Adrenal gland (tissue), 12 donors: ENCODE measurements around the gene TCF4. TPM values are rescaled to one million over a fixed set of nuclear protein-coding genes. Genes with fewer than 3 reads are reported as not detected.
A peak's percentile ranks its signal among the peaks of the same experiment; 100 is the strongest.

Experiments
- DNase-seq, 7 donors: peaks; one replicate each; pipeline ENCODE4 v3.0.0-alpha.2; 2019 to 2020
- H3K27ac ChIP-seq, 5 donors: fragments of 200-600 bp; sonication (generic) in 4 of 5; 1 replicate in 3 of 5; 2 replicates in 2 of 5; pipeline versions ENCODE4 v1.5.1 to v1.8.0; 2016 to 2020; ENCODE audit warnings: mild to moderate bottlenecking in 1 of 5
- H3K27me3 ChIP-seq: fragments of 200-600 bp; 2 replicates; pipeline ENCODE4 v1.8.0; 2021
- H3K36me3 ChIP-seq, 2 donors: fragments of 200-600 bp; replicated peaks in 1 of 2; 1 replicate in 1 of 2; 2 replicates in 1 of 2; pipeline versions ENCODE4 v1.5.1 to v1.8.0; 2018 to 2022
- H3K4me1 ChIP-seq, 2 donors: fragments of 200-600 bp; replicated peaks in 1 of 2; 1 replicate in 1 of 2; 2 replicates in 1 of 2; pipeline versions ENCODE4 v1.5.1 to v1.8.0; 2018 to 2021
- H3K4me3 ChIP-seq, 4 donors: fragments of 200-600 bp; sonication (generic) in 3 of 4; one replicate each; pipeline ENCODE4 v1.5.1; 2016 to 2018
- H3K9me3 ChIP-seq, 3 donors: fragments of 200-600 bp; sonication (generic) in 1 of 3; replicated peaks in 1 of 3; 1 replicate in 2 of 3; 2 replicates in 1 of 3; pipeline versions ENCODE4 v1.5.1 to v1.8.0; 2016 to 2021
- POLR2A ChIP-seq, 2 donors: fragments of 450-650 bp; IDR thresholded peaks; one replicate each; pipeline ENCODE4 v1.6.1; 2017; ENCODE audit warnings: antibody characterized with exemption in 2 of 2, mild to moderate bottlenecking in 2 of 2, moderate library complexity in 1 of 2
- WGBS, 4 donors: extraction: QIAGEN DNeasy Blood & Tissue Kit in 2 of 4; methylation state at CpG; one replicate each; pipeline versions ENCODE4 v1.1.5 to v1.1.7; 2013 to 2017; 5-methylcytosine and 5-hydroxymethylcytosine counted together
- intact Hi-C, 2 donors: fragments of 100-400 bp; cut with DNase I; formaldehyde crosslinking; loops; one replicate each; pipeline versions ENCODE4 v1.14.1 to v1.15.0; 2022 to 2023
- polyA plus RNA-seq, 3 donors: library from polyadenylated mRNA; stranded (reverse); fragments of 200-250 nt in 2 of 3; fragments of 350-450 nt in 1 of 3; fragmentation: Illumina TruSeq in 1 of 3; extraction: RNeasy Lipid Tissue Mini Kit (QIAGEN cat#74804) in 1 of 3; gene quantifications; one replicate each; pipeline ENCODE4 v1.2.3, GENCODE V29; 2013 to 2014
- total RNA-seq, 9 donors: library from RNA; depleted of rRNA in 4 of 9; stranded (reverse); fragments of >200 nt in 4 of 9; fragments of 120-200 nt in 1 of 9; fragmentation: NEBNext Ultra II Directional in 1 of 9; extraction: Animal tissue kit (Norgen Biotek cat#: 25700) in 1 of 9; gene quantifications; one replicate each; pipeline versions ENCODE4 v1.1.0 to v1.2.4, GENCODE V29; 2013 to 2023
- TF ChIP-seq, protein P1 (sequence below), 6 experiments: fragments of 450-650 bp in 4 of 6; fragments of 200-600 bp in 2 of 6; sonication (generic) in 1 of 6; IDR thresholded peaks; 1 replicate in 5 of 6; 2 replicates in 1 of 6; pipeline versions ENCODE4 v1.5.1 to v1.8.0; 2016 to 2021; ENCODE audit warnings: antibody characterized with exemption in 6 of 6, mild to moderate bottlenecking in 2 of 6, moderate library complexity in 1 of 6
- donor health status: healthy with polysubstance abuse.
- donor health status: Bipolar disorder and iron deficiency.
- donor health status: DM: yes; HTN: yes; CAD: no.
- donor health status: DM: no; HTN: no; CAD: no.
- donor health status: DM: no; HTN: no; CAD: no.
- donor health status: DM: yes; HTN: yes; CAD: no.

The TCF4 gene
- total and polyA plus RNA-seq, 12 donors, result 21.9 to 196 (median 112) TPM

DNA sequence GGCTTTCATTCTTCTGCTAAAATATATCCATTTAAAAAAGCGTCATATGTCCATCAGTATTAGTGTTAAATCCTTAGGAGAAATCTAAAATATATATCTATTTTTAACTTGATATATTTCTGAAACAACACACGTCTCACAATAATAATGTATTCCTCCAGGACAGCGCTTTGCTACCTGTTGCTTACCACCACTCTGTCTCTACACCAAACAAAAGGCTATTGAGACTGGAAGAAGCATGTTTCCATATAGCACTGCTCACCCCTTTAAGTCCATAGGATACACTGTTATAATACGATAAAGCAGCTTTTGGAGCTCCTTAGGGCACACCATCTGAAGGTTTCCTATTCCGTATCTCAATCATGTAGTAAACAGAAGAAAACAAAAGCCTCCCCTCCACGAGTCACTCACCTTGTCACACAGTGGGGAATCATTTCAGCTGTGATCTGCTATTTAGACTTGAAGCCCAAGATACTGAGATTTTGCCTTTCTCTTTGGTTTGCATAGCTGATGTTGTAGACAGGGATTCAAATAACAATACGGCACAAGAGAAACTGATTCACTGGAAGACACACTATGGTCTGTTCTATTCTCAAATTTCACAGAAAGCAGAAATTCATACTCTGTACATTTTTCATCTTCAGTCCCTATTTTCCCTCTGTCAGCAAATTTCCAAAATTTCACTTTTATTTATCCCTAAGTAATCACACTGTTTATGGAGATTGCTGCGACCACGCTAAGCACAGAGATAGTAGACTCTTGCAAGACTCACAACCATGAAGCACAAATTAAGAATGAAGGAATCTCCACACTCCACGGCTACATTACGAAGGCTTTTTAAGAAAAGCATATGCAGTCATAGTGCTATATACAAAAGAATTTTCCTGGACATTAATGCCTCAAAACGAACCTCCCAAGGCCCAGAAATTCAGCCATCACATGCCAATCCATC is 187.1 kb downstream of the TCF4 start:
- Histone ChIP-seq H3K36me3 (no peaks in the 10 kb centered on the region), H3K27ac (peak overlapping the region in 2 of 5 donors; percentile 37 to 54), H3K27me3 (no peaks in the 10 kb centered on the region), H3K4me3 (no peak overlapping the region), H3K9me3 (no peaks in the 10 kb centered on the region), H3K4me1 (peaks cover 0 to 30% of the 10 kb centered on the region in 2 donors)
- no peak for DNase-seq
- TF ChIP-seq, protein P1, sequence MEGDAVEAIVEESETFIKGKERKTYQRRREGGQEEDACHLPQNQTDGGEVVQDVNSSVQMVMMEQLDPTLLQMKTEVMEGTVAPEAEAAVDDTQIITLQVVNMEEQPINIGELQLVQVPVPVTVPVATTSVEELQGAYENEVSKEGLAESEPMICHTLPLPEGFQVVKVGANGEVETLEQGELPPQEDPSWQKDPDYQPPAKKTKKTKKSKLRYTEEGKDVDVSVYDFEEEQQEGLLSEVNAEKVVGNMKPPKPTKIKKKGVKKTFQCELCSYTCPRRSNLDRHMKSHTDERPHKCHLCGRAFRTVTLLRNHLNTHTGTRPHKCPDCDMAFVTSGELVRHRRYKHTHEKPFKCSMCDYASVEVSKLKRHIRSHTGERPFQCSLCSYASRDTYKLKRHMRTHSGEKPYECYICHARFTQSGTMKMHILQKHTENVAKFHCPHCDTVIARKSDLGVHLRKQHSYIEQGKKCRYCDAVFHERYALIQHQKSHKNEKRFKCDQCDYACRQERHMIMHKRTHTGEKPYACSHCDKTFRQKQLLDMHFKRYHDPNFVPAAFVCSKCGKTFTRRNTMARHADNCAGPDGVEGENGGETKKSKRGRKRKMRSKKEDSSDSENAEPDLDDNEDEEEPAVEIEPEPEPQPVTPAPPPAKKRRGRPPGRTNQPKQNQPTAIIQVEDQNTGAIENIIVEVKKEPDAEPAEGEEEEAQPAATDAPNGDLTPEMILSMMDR (IDR thresholded peaks at IDR 0.05), result no peak
- no peak for TF ChIP-seq POLR2A (IDR thresholded peaks at IDR 0.05)
- intact Hi-C loops, result no loop called here
- WGBS, 4 donors, result 72 to 82% (median 80%) methylated on average over 12 of the region's 12 CpGs

GRCh38 chr18:55400081-55400480 is 187.9 kb downstream of the TCF4 start:
- Histone ChIP-seq H3K36me3 (no peaks in the 10 kb centered on the region), H3K9me3 (no peaks in the 10 kb centered on the region), H3K27ac (peak overlapping the region in 1 of 5 donors; percentile 54), H3K4me1 (peaks cover 0 to 24% of the 10 kb centered on the region in 2 donors), H3K4me3 (no peak overlapping the region), H3K27me3 (no peaks in the 10 kb centered on the region)
- DNase-seq, result no peak
- WGBS, 4 donors, result 77 to 85% (median 77%) methylated on average over 2 of the region's 2 CpGs
- intact Hi-C loops, result no loop called here
- no peak for TF ChIP-seq POLR2A (IDR thresholded peaks at IDR 0.05)
- TF ChIP-seq, protein P1 (IDR thresholded peaks at IDR 0.05), result no peak

- peaks cover 0 to 19% of the 10 kb centered on the region in 2 donors for H3K4me1 ChIP-seq
- DNase-seq, result no peak
- no peak overlapping the region for H3K27ac ChIP-seq
- intact Hi-C loops, result no loop called here
- no peak overlapping the region for H3K4me3 ChIP-seq
- TF ChIP-seq, protein P1 (IDR thresholded peaks at IDR 0.05), result no peak
- TF ChIP-seq POLR2A (IDR thresholded peaks at IDR 0.05), result no peak
- WGBS, 4 donors, result 78 to 83% (median 82%) methylated on average over 6 of the region's 6 CpGs
- H3K27me3 ChIP-seq, result no peaks in the 10 kb centered on the region
- H3K36me3 ChIP-seq, result no peaks in the 10 kb centered on the region
- H3K9me3 ChIP-seq, result no peaks in the 10 kb centered on the region
Measured at GRCh38 chr18:55398858-55399257, 189.1 kb downstream of the TCF4 start.

DNA sequence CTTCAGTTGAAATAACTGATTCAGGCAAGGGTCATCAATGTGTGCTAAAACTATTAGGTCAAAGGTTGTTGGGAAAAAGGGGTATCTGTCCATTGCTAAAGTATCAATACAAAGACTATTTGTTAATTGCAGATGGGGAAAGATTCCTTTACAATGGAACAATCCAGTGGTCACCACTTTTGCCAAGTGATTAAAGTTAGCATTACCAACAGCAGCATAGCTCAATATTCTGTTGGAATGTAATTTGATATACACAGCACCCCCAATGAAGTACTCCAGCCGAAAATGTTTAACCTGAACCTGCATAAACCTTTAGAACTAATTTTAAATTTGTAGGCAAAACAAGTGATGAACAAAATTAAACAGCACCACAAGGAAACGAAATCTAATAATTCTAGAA is 191.0 kb downstream of the TCF4 start:
- no peak for TF ChIP-seq POLR2A (IDR thresholded peaks at IDR 0.05)
- TF ChIP-seq, protein P1 (IDR thresholded peaks at IDR 0.05), result no peak
- H3K4me1 ChIP-seq, result peaks cover 0 to 1% of the 10 kb centered on the region in 2 donors
- no peak overlapping the region for H3K4me3 ChIP-seq
- DNase-seq, result no peak
- intact Hi-C loops, result no loop called here
- no peaks in the 10 kb centered on the region for H3K27me3 ChIP-seq
- no peaks in the 10 kb centered on the region for H3K36me3 ChIP-seq
- no peaks in the 10 kb centered on the region for H3K9me3 ChIP-seq
- no peak overlapping the region for H3K27ac ChIP-seq
- 46 to 95% (median 77%) methylated on average over 2 of the region's 2 CpGs for WGBS, 4 donors
